K562 (cell line): ENCODE measurements around the gene PEX10. TPM values are rescaled to one million over a fixed set of nuclear protein-coding genes. Genes with fewer than 3 reads are reported as not detected.

ENCODE experiments used
- ATAC-seq: fragments of 200-7000 bp; cut with Tn5 transposase; 3 replicates; pipeline ENCODE4 v1.9.1; 2020; ENCODE audit warnings: moderate library complexity
- BruUV-seq: library from RNA; stranded (reverse); fragments of 400-500 nt; replicated peaks from 2 replicates; lab custom pipeline; 2021; lab: Mats Ljungman, UMichigan
- CTCF ChIA-PET: fragments of 300-600 bp; formaldehyde crosslinking; extraction: SDS; loops from one replicate; lab custom pipeline; 2021; ENCODE audit warnings: low intra/inter-chr PET ratio; lab: Yijun Ruan, JAX
- POLR2A ChIA-PET: fragments of 300-600, 350-650 bp; sonication (Branson Sonifier 250); formaldehyde crosslinking; extraction: SDS; loops from one replicate; lab custom pipeline; 2021; ENCODE audit warnings: antibody characterized with exemption, inconsistent platforms; lab: Yijun Ruan, JAX
- DNase-seq, 4 experiments: peaks; one replicate each; pipeline versions ENCODE4 v3.0.0 to v3.0.0-alpha.2; 2011 to 2018; ENCODE audit warnings: low spot score in 3 of 4, mixed read lengths in 3 of 4; ENCODE audit errors: extremely low read depth in 1 of 4
- FAIRE-seq: peaks from 2 replicates; lab custom pipeline; 2011; peaks lifted over from hg19 to GRCh38; lab: Jason Lieb, UNC
- H2AFZ ChIP-seq: 2 replicates; pipeline ENCODE4 v1.6.0; 2011; ENCODE audit warnings: low read depth, low read length, control low read depth, inconsistent platforms
- H3K27ac ChIP-seq: fragments of 200-600 bp; 3 replicates; pipeline ENCODE4 v1.8.0; 2011; ENCODE audit warnings: low read depth, mild to moderate bottlenecking, control low read depth, inconsistent platforms, low read length, moderate library complexity, mixed read lengths; ENCODE audit errors: extremely low read depth
- H3K27me3 ChIP-seq, 2 experiments: fragments of 300-600 bp in 1 of 2; 2 replicates in 1 of 2; 3 replicates in 1 of 2; pipeline versions ENCODE4 v1.6.0 to v1.8.0; 2011; ENCODE audit warnings: inconsistent platforms in 2 of 2, low read length in 2 of 2, mild to moderate bottlenecking in 1 of 2, mixed read lengths in 1 of 2, moderate library complexity in 1 of 2; ENCODE audit not compliant: control insufficient read depth in 2 of 2, insufficient read depth in 2 of 2
- H3K36me3 ChIP-seq: fragments of 300-600 bp; 3 replicates; pipeline ENCODE4 v1.8.0; 2011; ENCODE audit warnings: mild to moderate bottlenecking, low read length, inconsistent platforms; ENCODE audit not compliant: control insufficient read depth, insufficient read depth
- H3K4me1 ChIP-seq, 2 experiments: fragments of 200-600 bp in 1 of 2; replicated peaks in 1 of 2; 2 replicates in 1 of 2; 3 replicates in 1 of 2; pipeline versions ENCODE4 v1.5.1 to v1.8.0; 2011; ENCODE audit warnings: inconsistent platforms in 2 of 2, low read length in 2 of 2, mild to moderate bottlenecking in 1 of 2, mixed read lengths in 1 of 2, moderate library complexity in 1 of 2; ENCODE audit not compliant: control insufficient read depth in 2 of 2, insufficient read depth in 2 of 2
- H3K4me2 ChIP-seq: 2 replicates; pipeline ENCODE4 v1.6.1; 2011; ENCODE audit warnings: low read length, control low read depth, inconsistent platforms, mixed read lengths; ENCODE audit not compliant: insufficient read depth
- H3K4me3 ChIP-seq: fragments of 200-600 bp; sonication (generic), shearing (Covaris generic); 2 replicates; pipeline ENCODE4 v1.5.1; 2016; ENCODE audit warnings: control low read depth, inconsistent platforms
- H3K79me2 ChIP-seq: fragments of 200-600 bp; 3 replicates; pipeline ENCODE4 v1.8.0; 2011; ENCODE audit warnings: low read length, inconsistent platforms; ENCODE audit not compliant: control insufficient read depth, insufficient read depth
- H3K9ac ChIP-seq, 2 experiments: 2 replicates each; pipeline versions ENCODE4 v1.6.0 to v1.6.1; 2011; ENCODE audit warnings: low read depth in 2 of 2, low read length in 2 of 2, control low read depth in 1 of 2, inconsistent platforms in 1 of 2, mild to moderate bottlenecking in 1 of 2, mixed read lengths in 1 of 2; ENCODE audit not compliant: insufficient read depth in 1 of 2
- H3K9me1 ChIP-seq: one replicate; pipeline ENCODE4 v1.6.0; 2011; ENCODE audit warnings: inconsistent platforms, mild to moderate bottlenecking, low read length, moderate library complexity; ENCODE audit not compliant: control insufficient read depth, insufficient read depth
- H3K9me3 ChIP-seq: replicated peaks from 2 replicates; pipeline ENCODE4 v1.5.1; 2011; ENCODE audit warnings: low read depth, low read length, inconsistent platforms; ENCODE audit not compliant: control insufficient read depth, insufficient read depth
- H4K20me1 ChIP-seq: replicated peaks from 2 replicates; pipeline ENCODE4 v1.6.1; 2011; ENCODE audit warnings: low read length, inconsistent platforms, mixed read lengths; ENCODE audit not compliant: control insufficient read depth, insufficient read depth
- ELF2 ChIP-seq: fragments of 250-450 bp; sonication (Bioruptor Pico); IDR thresholded peaks from 2 replicates; pipeline ENCODE4 v1.5.0; 2021; ENCODE audit warnings: mild to moderate bottlenecking
- GATA2 ChIP-seq: sonication (generic); formaldehyde crosslinking; IDR thresholded peaks from 2 replicates; pipeline ENCODE4 v1.4.0; 2020; ENCODE audit warnings: mild to moderate bottlenecking, missing genetic modification reagents
- MYBL2 ChIP-seq, 2 experiments: fragments of 450-650 bp in 1 of 2; sonication (generic) in 1 of 2; formaldehyde crosslinking in 1 of 2; IDR thresholded peaks; 2 replicates each; pipeline versions ENCODE4 v1.6.1 to v1.8.1; 2017 to 2022; ENCODE audit warnings: borderline replicate concordance in 1 of 2, inconsistent platforms in 1 of 2, low read depth in 1 of 2, mild to moderate bottlenecking in 1 of 2, missing genetic modification reagents in 1 of 2, moderate library complexity in 1 of 2
- SIRT6 ChIP-seq: IDR thresholded peaks from one replicate; pipeline ENCODE4 v1.6.1; 2012; ENCODE audit warnings: low read depth, mild to moderate bottlenecking, control low read depth, inconsistent platforms, low read length, moderate library complexity
- ZNF398 ChIP-seq: fragments of 250-450 bp; sonication (Bioruptor Pico); IDR thresholded peaks from 2 replicates; pipeline ENCODE4 v1.8.0; 2021; ENCODE audit warnings: moderate library complexity, mild to moderate bottlenecking, inconsistent platforms
- ZNF507 ChIP-seq: conservative IDR thresholded peaks from 2 replicates; pipeline ENCODE4 v1.6.1; 2017; ENCODE audit warnings: missing genetic modification characterization, missing compliant biosample characterization
- ZNF551 ChIP-seq: fragments of 250-450 bp; sonication (Bioruptor Pico); IDR thresholded peaks from 2 replicates; pipeline ENCODE4 v1.5.0; 2021; ENCODE audit warnings: mild to moderate bottlenecking, moderate library complexity
- WGBS: fragments of 100-300 bp; shearing (Covaris generic); methylation state at CpG from one replicate; pipeline ENCODE4 v1.1.6; 2016; ENCODE audit warnings: low coverage, mixed read lengths; ENCODE audit not compliant: insufficient coverage; ENCODE audit errors: missing lambda C conversion rate; 5-methylcytosine and 5-hydroxymethylcytosine counted together
- in situ Hi-C: fragments of 300-500 bp; cut with MboI; formaldehyde crosslinking; loops from 4 replicates; pipeline ENCODE4 v1.15.0; 2018; ENCODE audit warnings: inconsistent platforms, mixed read lengths
- intact Hi-C: fragments of 100-400 bp; cut with micrococcal nuclease; formaldehyde crosslinking; loops from 2 replicates; pipeline ENCODE4 v1.14.2; 2022
- polyA plus RNA-seq, 8 experiments: library from polyadenylated mRNA; depleted of rRNA in 4 of 8; stranded (reverse) in 5 of 8; unstranded in 3 of 8; fragments of >200 nt; fragmentation: Nextera tagmentation in 2 of 8; fragmentation: Illumina TruSeq in 1 of 8; extraction: Ambion mirVana in 2 of 8; extraction: Trizol in 1 of 8; gene quantifications; 2 replicates each; pipeline versions ENCODE4 v1.2.1 to v1.2.3, GENCODE V29; 2011 to 2014; ENCODE audit warnings: inconsistent platforms in 1 of 8, missing spikeins in 1 of 8
- total RNA-seq, 7 experiments: library from RNA; depleted of rRNA in 6 of 7; stranded (reverse); fragments of >200 nt in 6 of 7; fragmentation: Illumina TruSeq in 2 of 7; extraction: Trizol in 2 of 7; gene quantifications; 2 replicates each; pipeline versions ENCODE4 v1.2.1 to v1.2.3, GENCODE V29; 2011 to 2021; ENCODE audit warnings: low replicate concordance in 1 of 7

Gene PEX10
- total and polyA plus RNA-seq, 9 of the 15 experiments (the other 6 are each of a cell fraction or from before 2014, with no cell fraction given) = 0.03 to 26.2 (median 8.7) TPM

- peaks cover 2 to 34% of the 10 kb centered on the region in 2 experiments; a peak in 3 of 5 replicates for H3K4me1 ChIP-seq
- no peak overlapping the region for H3K27ac ChIP-seq
- no peak for TF ChIP-seq MYBL2 (IDR thresholded peaks at IDR 0.05; ENCODE audit: low read depth)
- TF ChIP-seq MYBL2 (CRISPR knock-in tag; IDR thresholded peaks at IDR 0.05; ENCODE audit: borderline replicate concordance) = no peak
- no peak for TF ChIP-seq ZNF398 (CRISPR knock-in tag)
- TF ChIP-seq ZNF507 (tag) = no peak
- TF ChIP-seq SIRT6 = no peak
- no peak for TF ChIP-seq GATA2 (CRISPR knock-in tag)
- no peak for TF ChIP-seq ZNF551 (CRISPR knock-in tag)
- TF ChIP-seq ELF2 = no peak
- DNase-seq (no peak), ATAC-seq (no peak), FAIRE-seq (no peak)
- no peak overlapping the region for H3K4me3 ChIP-seq
- H4K20me1 ChIP-seq = peaks cover 24% of the 10 kb centered on the region; the same call in 1 of the 2 replicates
- intact Hi-C loops (no loop called here), in situ Hi-C loops (no loop called here)
- BruUV-seq = no TSS peak
- H3K9ac ChIP-seq = 0 out of 4 replicates have a peak overlapping the region, but pooled peaks of 1 of the 2 experiments have one; percentile 42
- H3K79me2 ChIP-seq = peaks cover 21% of the 10 kb centered on the region
- ChIA-PET CTCF (no interaction called here), POLR2A (interaction anchor here (1.1 to 3.9 kb wide), 3 partner anchors 8 to 48 kb away, joined by 3 to 24 read pairs (median 3); no protein-coding TSS in a partner anchor)
- 92% methylated on average over 7 of the region's 7 CpGs for WGBS
- H3K9me1 ChIP-seq = peaks cover 7% of the 10 kb centered on the region
- H2AFZ ChIP-seq = no peak overlapping the region
- H3K4me2 ChIP-seq = no peak overlapping the region
- peaks cover 94% of the 10 kb centered on the region for H3K36me3 ChIP-seq
- H3K27me3 ChIP-seq = no peaks in the 10 kb centered on the region
- no peaks in the 10 kb centered on the region for H3K9me3 ChIP-seq
Measured at GRCh38 chr1:2398871-2399270, 13.5 kb downstream of the PEX10 start.
